GM21619 (cell line): ENCODE results near the gene MAPK7.

ENCODE experiments used
- ATAC-seq: cut with Tn5 transposase; IDR thresholded peaks from one replicate; pipeline ENCODE4 v1.9.1; 2021; ENCODE audit not compliant: unreplicated experiment

Gene MAPK7

GRCh38 chr17:19392303-19392702 is 14.0 kb downstream of the MAPK7 start:
- ATAC-seq = no peak

DNA sequence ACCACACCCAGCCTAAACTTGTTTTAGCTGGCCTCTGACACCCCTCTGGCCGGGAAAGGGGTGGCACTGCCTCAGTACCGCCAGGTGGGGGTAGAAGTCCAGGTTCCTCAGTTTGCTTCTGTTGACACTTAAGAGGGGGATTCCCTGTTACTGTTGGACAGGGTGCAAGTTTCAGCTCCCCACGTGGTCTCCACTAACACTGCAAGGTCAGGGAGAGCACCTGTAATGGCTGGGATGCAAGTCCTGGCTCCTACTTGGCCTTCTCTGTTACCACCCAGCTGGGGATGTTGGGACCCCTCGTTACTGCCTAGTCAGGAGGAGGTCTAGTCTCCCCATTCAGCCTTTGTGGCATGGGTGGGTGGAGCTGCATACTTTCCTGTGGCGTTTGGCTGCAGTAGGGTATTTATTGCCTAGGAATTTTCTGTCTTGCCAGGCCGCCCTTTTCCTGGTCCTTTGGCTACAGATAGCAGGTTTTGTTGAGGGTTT is 19.3 kb downstream of the MAPK7 start:
- no peak for ATAC-seq

DNA sequence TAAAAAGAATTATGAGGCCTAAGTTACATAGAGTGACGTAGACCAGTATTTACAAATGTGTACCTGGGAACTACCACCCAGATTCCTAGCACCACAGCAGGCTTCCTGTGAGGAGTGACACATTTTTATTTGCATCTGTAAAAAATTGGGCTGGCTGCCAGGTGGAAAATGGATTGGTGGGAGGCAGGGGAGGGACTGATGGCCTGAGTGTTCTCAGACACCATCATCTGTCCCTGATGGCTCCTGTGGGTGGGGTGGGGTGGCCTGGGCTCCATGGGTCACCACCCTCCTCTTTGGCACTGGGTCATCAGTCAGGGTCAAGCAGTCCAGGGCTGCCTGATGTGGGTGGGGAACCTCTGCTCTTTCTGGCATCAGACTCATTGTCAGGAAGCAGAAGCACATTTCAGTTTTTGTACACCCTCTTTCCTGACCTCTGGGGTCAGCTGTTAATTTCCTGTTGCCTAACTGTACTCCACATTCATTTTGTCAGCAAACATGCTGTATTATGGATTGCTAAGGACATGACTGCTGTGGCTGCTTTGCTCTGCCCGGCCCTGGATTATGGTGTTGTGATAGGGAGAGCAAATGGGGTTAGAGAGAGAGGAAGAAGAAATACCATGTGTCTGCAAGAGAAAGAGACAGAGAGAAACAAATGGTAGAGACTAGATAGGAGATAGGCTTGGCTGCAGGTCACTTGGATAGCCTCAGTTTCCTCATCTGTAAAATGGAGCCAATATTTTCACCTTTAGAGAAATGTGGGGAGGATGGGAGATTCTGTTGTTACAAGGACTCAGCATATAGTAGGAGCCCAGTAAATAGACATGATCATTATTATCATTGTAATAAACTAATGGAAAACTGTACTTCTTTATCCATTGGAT is 20.2 kb downstream of the MAPK7 start:
- ATAC-seq = no peak

- ATAC-seq = no peak
These were observed 21.6 kb downstream of the MAPK7 start for GRCh38 chr17:19399750-19400450.

DNA sequence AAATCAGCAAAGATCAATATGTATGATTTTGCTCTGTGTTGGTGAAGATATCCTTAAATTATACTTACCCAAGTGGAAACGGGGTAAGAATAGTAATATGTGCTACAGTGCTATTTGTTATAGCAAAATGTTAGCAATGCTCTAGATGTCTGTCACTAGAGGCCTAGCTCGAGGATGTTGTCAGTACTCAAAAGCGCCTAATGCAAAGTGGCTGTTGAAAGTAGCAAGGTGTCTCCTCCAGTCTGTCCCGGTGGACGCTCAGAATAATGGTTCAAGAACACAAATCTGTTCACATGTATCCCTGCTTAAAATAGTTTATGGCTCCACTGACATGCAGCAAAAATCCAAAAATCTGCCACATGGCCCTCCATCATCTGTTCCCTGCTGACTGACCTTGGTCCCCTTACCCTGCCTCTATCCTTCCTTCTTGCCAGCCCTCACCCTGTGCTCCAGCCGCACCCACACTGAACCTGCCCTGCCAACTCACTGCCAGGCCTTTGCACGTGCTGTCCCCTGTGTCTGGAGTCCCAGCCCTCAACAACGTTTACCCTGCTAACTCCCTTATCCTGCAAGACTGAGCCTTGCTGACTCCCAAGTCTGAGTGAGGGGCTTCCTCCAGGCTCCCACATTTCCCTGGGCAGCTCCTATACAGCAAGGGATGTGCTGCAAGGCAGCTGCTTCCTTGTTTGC is 23.2 kb downstream of the MAPK7 start:
- no peak for ATAC-seq

DNA sequence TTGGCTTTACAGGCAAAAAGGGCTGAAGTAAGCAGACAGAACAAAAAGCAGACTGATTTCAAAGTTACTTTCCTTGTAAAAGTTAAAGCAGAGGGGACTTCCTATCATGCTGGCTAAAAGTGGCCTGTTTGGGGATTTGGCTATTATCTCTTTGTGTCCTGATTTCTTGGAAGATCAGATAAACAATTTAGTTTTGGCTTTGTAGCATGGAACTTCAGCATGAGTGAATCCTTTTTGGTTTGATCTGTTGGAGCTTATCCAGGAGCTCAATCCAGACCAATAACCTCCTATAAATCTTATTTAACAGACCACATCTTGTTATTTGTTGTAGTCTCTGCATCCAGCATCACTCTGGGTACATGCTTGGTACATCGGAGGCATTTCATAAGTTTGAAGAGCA is 23.9 kb downstream of the MAPK7 start:
- ATAC-seq = no peak

DNA sequence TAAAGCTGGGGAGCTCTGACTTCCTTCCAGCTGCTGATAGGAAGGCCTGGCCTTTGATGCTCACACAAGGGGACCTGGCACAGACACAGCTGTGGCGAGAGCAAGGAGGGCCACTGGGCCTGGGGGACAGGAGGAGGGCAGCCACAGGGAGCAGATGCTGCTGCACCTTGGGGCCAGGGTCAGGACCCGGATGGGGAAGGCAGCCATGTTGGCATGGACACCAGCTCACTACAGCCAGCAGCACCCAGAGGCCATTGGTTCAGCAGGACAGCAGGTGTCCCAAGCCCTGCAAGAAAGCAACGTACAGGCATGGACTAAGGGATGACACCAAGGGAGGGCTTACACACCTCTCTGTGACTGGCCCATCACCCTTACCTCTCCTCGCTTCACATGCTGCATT is 24.7 kb downstream of the MAPK7 start:
- no peak for ATAC-seq

DNA sequence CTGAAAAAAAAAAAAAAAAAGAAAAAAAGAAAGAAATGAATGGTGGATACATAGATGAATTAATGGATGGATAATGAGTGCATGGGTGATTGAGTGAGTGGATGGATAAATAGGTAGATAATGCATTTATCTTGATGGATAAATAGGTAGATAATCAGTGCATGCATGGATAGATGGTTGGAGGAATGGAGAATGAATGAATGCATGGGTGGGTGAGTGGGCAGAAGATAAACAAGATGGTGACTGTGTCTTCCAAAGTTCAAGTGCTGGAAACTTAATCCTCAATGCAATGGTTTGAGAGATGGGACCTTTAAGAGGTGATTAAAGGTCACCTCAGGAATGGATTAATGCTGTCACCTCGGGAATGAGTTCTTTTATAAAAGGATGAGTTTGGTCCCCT is 26.0 kb downstream of the MAPK7 start:
- no peak for ATAC-seq

GRCh38 chr17:19405114-19405513 is 26.8 kb downstream of the MAPK7 start:
- ATAC-seq = no peak

DNA sequence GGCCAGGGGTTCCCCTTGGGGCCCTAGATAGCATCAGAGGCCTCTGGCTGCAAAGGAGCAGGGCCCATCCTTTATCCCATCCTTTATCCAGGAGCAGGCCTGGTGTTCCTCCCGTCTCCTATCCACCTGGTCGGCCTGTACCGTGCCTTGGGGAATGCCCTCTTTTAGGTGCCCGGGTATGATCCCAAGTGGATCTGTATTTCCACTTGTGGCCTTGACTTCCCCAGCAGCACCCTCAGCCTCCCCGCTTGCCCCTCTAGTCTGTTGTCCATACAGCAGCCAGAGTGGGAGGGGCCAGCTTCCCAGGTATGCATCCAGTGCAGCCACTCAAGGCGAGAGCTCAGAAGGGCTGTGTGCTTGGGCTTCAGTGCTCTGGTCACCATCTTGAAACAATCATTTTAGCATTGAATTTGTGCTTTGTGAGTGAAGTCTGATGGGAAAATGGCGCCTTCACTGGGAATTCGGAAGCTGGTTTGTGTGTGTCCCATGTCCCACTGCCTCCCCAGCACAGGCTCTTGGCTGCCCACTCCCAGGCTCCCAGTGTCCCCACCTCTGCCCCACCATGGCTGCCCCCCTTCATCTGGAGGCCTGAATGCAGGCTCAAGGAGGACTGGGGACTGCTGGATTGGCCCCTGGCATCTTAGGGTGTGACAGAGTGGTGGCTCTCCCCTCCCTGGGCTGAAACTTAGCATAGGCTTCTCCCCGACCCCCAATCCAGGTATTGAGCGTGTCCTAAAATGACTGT is 29.5 kb downstream of the MAPK7 start:
- ATAC-seq = no peak

DNA sequence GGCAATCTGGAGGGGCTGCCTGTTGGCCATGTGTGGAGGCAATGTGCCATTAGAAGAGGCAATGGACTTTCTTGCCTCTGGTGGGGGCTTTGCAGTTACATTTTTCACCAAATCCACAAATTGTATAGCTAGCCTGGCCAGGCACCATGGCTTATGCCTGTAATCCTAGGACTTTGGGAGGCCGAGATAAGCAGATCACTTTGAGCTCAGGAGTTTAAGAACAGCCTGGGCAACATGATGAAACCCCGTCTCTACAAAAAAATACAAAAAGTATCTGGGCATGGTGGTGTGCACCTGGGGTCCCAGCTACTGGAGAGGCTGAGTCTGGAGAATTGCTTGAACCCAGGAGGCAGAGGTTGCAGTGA is 30.0 kb downstream of the MAPK7 start:
- ATAC-seq = no peak

GRCh38 chr17:19409066-19409465 is 30.8 kb downstream of the MAPK7 start:
- ATAC-seq = no peak

GRCh38 chr17:19409509-19409908 is 31.2 kb downstream of the MAPK7 start:
- ATAC-seq = no peak

- no peak for ATAC-seq
These were observed 31.8 kb downstream of the MAPK7 start for GRCh38 chr17:19410091-19410490.

- no peak for ATAC-seq
These were observed 32.8 kb downstream of the MAPK7 start, which contains the start of gene RNF112 for GRCh38 chr17:19410875-19411620. TSS of gene RNF112 (plus strand) at chr17:19411232. CDS start at chr17:19411409, 177 bp downstream.

DNA sequence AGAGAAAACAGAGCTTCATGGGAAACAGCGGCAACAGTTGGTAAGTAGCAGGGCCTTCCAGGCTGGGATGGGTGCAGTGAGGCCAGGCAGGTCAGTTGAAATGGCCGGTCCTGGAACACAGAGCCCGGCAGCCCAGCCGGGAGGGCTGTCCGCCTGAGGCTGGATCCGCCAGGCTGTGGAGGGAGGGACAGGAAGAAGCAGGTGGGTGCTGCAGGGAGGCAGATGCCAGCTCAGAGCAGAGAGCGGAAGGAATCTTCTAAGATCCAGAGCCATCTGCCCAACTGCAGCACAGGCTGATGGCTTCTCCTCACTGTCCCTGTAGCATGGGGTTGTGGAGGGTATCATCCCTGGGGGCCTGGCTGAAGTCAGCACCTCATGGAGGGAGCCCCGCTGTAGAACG is 33.3 kb downstream of the MAPK7 start:
- no peak for ATAC-seq

GRCh38 chr17:19412510-19412909 is 34.2 kb downstream of the MAPK7 start:
- ATAC-seq = no peak

- ATAC-seq = no peak
These were observed 34.7 kb downstream of the MAPK7 start for GRCh38 chr17:19412984-19413383.

DNA sequence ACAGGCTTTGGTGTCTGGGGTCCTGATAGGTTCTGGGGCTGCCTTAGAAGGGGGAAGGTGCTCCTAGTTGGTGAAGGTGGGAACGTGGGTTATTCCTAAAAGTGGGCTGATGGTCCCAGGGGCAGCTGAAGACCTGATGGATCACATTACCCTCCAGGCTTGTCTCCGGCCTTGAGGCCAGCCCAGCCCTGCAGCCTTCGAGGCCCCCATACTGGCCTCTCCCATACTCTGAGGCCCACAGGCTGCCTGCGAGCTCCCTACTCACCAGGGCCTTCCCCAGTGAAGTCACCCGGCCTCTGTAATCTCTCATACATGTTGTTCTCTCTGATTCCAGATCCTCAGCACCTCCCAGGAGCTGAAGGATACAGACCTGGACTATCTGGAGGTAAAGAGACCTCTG is 35.5 kb downstream of the MAPK7 start:
- no peak for ATAC-seq
